MM.1S (cell line): ENCODE data around the gene ACP1.

Source experiments
- CTCF ChIP-seq: fragments of 300-600 bp; sonication (generic); IDR thresholded peaks from 2 replicates; pipeline ENCODE4 v1.5.1; 2016; ENCODE audit warnings: antibody characterized with exemption, low read length, mixed read lengths
- EZH2 ChIP-seq: fragments of 300-600 bp; sonication (generic); optimal IDR thresholded peaks from 2 replicates; pipeline ENCODE3; 2017; ENCODE audit warnings: low read depth, mild to moderate bottlenecking, antibody characterized with exemption, low read length, mixed read lengths
- EZH2phosphoT487 ChIP-seq: fragments of 300-600 bp; sonication (generic); IDR thresholded peaks from 2 replicates; pipeline ENCODE4 v1.6.1; 2018; ENCODE audit warnings: antibody characterized with exemption, low read length

- TF ChIP-seq CTCF (no peak), EZH2phosphoT487 (no peak), EZH2 (no peak)
Observed at GRCh38 chr2:322326-322725, 57.6 kb downstream of the ACP1 start.
